Measurements from ENCODE around the gene ARHGAP32. TPM values are rescaled to one million over a fixed set of nuclear protein-coding genes. Genes with fewer than 3 reads are reported as not detected.

Gene ARHGAP32
- total RNA-seq, 1 donor from 2014 or later, result 42.3 TPM

DNA sequence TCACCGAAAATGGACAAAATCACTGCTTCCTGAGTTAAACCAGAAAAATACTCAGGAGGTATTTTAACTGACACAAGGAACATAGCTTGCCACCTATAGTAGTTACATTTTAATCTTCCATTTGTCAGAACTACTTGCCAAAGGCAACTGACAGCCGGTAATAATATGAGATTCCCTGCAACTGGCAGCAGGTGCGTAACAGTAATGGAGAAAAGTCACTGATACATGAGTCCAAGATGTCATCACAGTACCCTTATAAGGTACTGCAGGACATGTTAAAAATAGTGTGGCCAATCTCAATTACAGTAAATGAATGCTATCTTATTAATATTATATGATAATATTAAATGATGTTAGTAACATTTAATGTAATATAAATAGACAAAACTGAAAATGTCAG lies 21.1 kb upstream of the ARHGAP32 start:
- no peak for DNase-seq (ENCODE audit: low spot score, unreplicated experiment)
- peaks cover 2% of the 10 kb centered on the region for H3K36me3 Mint-ChIP-seq (ENCODE audit: insufficient read depth)
- TF ChIP-seq, protein P1, sequence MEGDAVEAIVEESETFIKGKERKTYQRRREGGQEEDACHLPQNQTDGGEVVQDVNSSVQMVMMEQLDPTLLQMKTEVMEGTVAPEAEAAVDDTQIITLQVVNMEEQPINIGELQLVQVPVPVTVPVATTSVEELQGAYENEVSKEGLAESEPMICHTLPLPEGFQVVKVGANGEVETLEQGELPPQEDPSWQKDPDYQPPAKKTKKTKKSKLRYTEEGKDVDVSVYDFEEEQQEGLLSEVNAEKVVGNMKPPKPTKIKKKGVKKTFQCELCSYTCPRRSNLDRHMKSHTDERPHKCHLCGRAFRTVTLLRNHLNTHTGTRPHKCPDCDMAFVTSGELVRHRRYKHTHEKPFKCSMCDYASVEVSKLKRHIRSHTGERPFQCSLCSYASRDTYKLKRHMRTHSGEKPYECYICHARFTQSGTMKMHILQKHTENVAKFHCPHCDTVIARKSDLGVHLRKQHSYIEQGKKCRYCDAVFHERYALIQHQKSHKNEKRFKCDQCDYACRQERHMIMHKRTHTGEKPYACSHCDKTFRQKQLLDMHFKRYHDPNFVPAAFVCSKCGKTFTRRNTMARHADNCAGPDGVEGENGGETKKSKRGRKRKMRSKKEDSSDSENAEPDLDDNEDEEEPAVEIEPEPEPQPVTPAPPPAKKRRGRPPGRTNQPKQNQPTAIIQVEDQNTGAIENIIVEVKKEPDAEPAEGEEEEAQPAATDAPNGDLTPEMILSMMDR (IDR thresholded peaks at IDR 0.05; ENCODE audit: unreplicated experiment), result no peak
- peaks cover 22% of the 10 kb centered on the region for H3K4me1 Mint-ChIP-seq (ENCODE audit: low read depth)
- no peak overlapping the region for H3K27ac Mint-ChIP-seq
- H3K9me3 Mint-ChIP-seq (ENCODE audit: low read depth), result no peaks in the 10 kb centered on the region
- H3K4me3 Mint-ChIP-seq (ENCODE audit: low read depth), result no peak overlapping the region
- H3K27me3 Mint-ChIP-seq, result no peaks in the 10 kb centered on the region

DNA sequence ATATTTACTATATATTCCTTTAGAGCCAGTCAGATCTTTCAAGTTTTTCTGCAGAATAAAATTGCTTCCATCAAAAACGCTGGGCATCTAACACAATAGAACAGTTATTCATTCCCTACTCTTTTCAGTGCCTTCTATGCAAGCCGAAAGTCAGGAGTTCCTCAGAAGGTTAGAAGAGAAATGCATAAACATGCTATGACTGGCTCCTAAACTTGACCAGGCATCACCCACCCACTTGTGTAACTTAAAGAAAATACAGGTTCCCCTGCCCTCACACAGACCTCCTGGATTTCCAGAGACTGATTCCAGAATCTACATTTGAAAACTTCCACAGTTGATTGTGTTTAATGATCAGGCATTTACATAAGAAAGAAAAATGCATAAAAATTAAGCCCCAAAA lies 19.3 kb upstream of the ARHGAP32 start:
- no peak for DNase-seq (ENCODE audit: low spot score, unreplicated experiment)
- Mint-ChIP-seq H3K4me1 (ENCODE audit: low read depth) (peaks cover 21% of the 10 kb centered on the region), H3K36me3 (ENCODE audit: insufficient read depth) (peaks cover 7% of the 10 kb centered on the region), H3K27me3 (no peaks in the 10 kb centered on the region), H3K4me3 (ENCODE audit: low read depth) (no peak overlapping the region), H3K9me3 (ENCODE audit: low read depth) (peaks cover 3% of the 10 kb centered on the region), H3K27ac (no peak overlapping the region)
- TF ChIP-seq, protein P1 (IDR thresholded peaks at IDR 0.05; ENCODE audit: unreplicated experiment), result no peak

DNA sequence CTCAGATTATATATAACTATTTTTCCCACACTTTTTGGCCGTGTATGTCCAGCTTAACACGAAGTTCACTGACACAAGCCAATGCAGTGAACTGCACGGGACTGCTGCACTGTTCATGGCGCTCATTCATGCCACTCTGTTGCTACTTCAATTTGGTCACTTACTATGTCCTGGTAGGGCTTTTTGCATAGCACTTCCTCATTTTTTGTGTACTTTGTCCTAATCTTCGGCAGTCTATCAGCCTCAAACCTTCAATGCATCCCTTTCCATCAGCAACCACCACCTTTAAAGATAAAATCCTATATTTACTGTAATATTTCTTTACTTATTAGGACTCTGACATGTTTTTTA lies 18.7 kb upstream of the ARHGAP32 start:
- no peak overlapping the region for H3K4me3 Mint-ChIP-seq (ENCODE audit: low read depth)
- DNase-seq (ENCODE audit: low spot score, unreplicated experiment), result no peak
- peaks cover 3% of the 10 kb centered on the region for H3K9me3 Mint-ChIP-seq (ENCODE audit: low read depth)
- no peaks in the 10 kb centered on the region for H3K27me3 Mint-ChIP-seq
- peaks cover 7% of the 10 kb centered on the region for H3K36me3 Mint-ChIP-seq (ENCODE audit: insufficient read depth)
- no peak overlapping the region for H3K27ac Mint-ChIP-seq
- TF ChIP-seq, protein P1 (IDR thresholded peaks at IDR 0.05; ENCODE audit: unreplicated experiment), result no peak
- peaks cover 18% of the 10 kb centered on the region for H3K4me1 Mint-ChIP-seq (ENCODE audit: low read depth)

DNA sequence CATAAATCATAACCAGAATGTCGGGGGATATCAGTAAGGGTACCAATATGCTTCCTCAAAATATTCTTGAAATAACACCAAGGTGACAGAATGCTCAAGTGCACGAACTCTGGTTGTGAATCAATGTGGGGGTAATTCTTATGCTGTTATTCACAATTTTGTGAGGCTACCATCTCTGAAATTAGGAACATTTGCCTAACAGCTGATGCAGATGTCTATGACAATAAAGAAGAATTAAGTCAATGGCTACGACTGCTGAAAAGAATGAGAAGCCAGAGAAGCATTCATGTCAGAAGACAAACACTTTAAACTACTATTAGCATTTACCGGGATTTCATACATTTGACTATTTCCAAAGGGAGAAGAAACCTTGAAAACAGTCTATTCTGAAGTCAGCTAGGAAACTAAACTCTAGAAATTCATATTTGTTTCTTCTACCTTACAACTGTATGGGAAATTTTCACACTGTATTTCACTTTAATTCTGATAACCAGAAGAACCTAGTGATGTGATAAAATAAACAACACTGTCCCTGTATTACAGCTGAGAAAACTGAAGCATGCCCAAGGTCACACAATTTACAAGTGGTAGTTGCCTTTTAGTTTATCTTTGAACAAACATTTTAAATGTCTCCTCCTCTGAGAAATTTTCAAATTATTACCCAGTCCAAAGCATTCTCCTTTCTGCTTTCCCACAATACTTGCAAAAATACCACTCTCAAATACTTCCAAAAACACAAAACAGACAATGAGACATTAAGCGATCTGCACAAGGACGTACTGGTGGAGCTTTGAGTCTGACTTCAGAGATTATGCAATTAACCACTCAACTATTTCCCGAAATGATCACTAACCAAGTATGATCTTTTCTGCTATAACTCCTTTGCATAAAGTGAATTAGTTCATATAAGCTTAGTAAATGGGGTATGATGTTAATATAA lies 18.0 kb upstream of the ARHGAP32 start:
- H3K4me3 Mint-ChIP-seq (ENCODE audit: low read depth), result no peak overlapping the region
- peaks cover 13% of the 10 kb centered on the region for H3K4me1 Mint-ChIP-seq (ENCODE audit: low read depth)
- peak overlapping the region; percentile 3 for H3K27ac Mint-ChIP-seq

DNA sequence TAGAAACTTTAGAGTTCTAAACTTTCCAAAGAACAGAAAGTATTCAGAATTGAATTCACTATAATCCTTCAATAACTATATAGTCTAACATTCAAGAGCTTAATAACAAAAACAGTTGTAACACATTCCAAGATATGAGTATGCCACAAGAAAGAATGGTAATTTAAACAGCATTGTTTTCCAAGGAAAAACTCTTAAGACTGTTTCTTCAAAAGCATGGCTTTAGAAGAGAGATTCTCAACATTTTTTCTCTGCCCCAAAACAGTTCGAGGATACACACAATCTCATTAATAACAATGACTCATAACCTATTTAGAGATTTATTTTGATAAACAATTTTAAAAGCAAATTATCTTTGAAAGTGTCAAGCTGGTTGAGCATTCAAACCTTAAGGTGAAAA lies 16.7 kb upstream of the ARHGAP32 start:
- peaks cover 14% of the 10 kb centered on the region for H3K4me1 Mint-ChIP-seq (ENCODE audit: low read depth)
- H3K27ac Mint-ChIP-seq, result no peak overlapping the region
- no peak overlapping the region for H3K4me3 Mint-ChIP-seq (ENCODE audit: low read depth)

More for the DNA sequence above, 18.0 kb upstream of the ARHGAP32 start:
- H3K27me3 Mint-ChIP-seq, result no peaks in the 10 kb centered on the region
- DNase-seq (ENCODE audit: low spot score, unreplicated experiment), result no peak
- TF ChIP-seq, protein P1 (IDR thresholded peaks at IDR 0.05; ENCODE audit: unreplicated experiment), result no peak
- H3K36me3 Mint-ChIP-seq (ENCODE audit: insufficient read depth), result peaks cover 7% of the 10 kb centered on the region
- peaks cover 3% of the 10 kb centered on the region for H3K9me3 Mint-ChIP-seq (ENCODE audit: low read depth)

More for the DNA sequence above, 16.7 kb upstream of the ARHGAP32 start:
- TF ChIP-seq, protein P1 (IDR thresholded peaks at IDR 0.05; ENCODE audit: unreplicated experiment), result no peak
- DNase-seq (ENCODE audit: low spot score, unreplicated experiment), result no peak
- peaks cover 5% of the 10 kb centered on the region for H3K36me3 Mint-ChIP-seq (ENCODE audit: insufficient read depth)
- H3K9me3 Mint-ChIP-seq (ENCODE audit: low read depth), result peaks cover 3% of the 10 kb centered on the region
- H3K27me3 Mint-ChIP-seq, result no peaks in the 10 kb centered on the region
